Activated CD4-positive, alpha-beta T cell treated with anti-CD3 and anti-CD28 coated beads, Interleukin-2, amount 50 U/mL, for 1 hour (primary cell): ENCODE results near the gene ASXL2.
A peak's percentile ranks its signal among the peaks of the same experiment; 100 is the strongest.
"Not testable (repeated sequence)": the region's sequence is repeated elsewhere in the genome, so short reads cannot be mapped to it uniquely, and the experiment has no call there.

Experiments used
- DNase-seq: peaks from one replicate; pipeline ENCODE4 v3.0.0-alpha.2; 2020

ASXL2 gene

GRCh38 chr2:25728559-25728958 lies 149.7 kb downstream of the ASXL2 start:
- DNase-seq = no peak

DNA sequence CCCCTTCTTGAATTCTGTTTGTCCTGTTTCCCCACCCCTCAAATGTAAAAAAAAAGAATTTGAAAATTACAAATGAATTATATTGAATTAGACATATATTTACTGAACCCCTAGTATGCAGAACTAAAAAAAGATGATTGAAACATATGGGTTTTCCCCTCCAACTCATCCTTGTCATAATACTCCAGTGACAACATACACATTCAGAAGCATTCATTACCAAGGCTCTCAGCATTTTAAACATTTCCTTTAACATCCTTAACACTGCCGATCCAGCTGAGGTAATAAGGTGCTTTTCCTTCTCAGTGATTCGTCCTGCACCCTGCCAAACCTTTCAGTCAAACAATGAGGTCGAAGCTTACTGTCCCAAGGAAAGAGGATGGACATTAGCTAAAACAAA lies 151.8 kb downstream of the ASXL2 start:
- DNase-seq = no peak

- no peak for DNase-seq
Measured at GRCh38 chr2:25725877-25726276, 152.4 kb downstream of the ASXL2 start.

- DNase-seq = no peak
Measured at GRCh38 chr2:25724756-25725155, 153.5 kb downstream of the ASXL2 start.

- no peak for DNase-seq
Measured at GRCh38 chr2:25722224-25722623, 156.1 kb downstream of the ASXL2 start.

DNA sequence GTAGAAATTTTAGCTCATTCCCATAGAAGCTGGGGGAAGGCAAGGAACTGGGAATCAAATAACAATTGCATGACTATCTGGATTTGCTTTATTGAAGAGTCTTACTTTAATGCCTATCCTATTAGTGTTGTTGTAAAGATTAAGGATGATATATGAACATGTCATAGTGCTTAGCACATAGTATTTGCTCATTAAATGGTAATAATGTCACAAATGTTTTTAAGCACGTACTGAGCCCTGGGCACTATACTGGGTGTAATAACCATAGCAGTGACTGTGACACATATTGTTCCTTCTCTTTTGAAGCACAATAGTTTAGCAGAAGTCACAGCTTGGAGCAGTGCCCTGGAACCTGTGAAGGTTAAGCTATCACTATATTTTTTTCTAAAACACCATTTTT lies 157.7 kb downstream of the ASXL2 start:
- no peak for DNase-seq

- DNase-seq = no peak
Measured at GRCh38 chr2:25714740-25715139, 163.5 kb downstream of the ASXL2 start.

GRCh38 chr2:25712455-25712854 lies 165.8 kb downstream of the ASXL2 start:
- no peak for DNase-seq

GRCh38 chr2:25711675-25712354 lies 166.5 kb downstream of the ASXL2 start:
- no peak for DNase-seq

DNA sequence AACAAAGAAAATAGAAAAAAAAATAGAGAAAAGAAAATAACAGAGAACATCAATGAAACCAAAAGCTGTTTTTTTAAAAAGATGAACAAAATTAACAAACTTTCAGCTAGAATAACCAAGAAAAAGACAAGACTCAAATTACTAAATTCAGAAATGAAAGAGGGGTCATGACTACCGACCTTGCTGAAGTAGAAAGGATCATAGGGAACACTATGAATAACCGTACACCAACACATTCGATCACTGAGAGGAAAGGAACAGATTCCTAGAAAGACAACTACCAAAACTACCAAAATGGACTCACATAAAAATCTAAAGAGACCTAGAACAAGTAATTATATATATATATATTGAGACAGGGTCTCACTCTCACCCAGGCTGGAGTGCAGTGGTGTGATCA lies 167.5 kb downstream of the ASXL2 start:
- no peak for DNase-seq

GRCh38 chr2:25709349-25709748 lies 168.9 kb downstream of the ASXL2 start:
- DNase-seq = no peak

DNA sequence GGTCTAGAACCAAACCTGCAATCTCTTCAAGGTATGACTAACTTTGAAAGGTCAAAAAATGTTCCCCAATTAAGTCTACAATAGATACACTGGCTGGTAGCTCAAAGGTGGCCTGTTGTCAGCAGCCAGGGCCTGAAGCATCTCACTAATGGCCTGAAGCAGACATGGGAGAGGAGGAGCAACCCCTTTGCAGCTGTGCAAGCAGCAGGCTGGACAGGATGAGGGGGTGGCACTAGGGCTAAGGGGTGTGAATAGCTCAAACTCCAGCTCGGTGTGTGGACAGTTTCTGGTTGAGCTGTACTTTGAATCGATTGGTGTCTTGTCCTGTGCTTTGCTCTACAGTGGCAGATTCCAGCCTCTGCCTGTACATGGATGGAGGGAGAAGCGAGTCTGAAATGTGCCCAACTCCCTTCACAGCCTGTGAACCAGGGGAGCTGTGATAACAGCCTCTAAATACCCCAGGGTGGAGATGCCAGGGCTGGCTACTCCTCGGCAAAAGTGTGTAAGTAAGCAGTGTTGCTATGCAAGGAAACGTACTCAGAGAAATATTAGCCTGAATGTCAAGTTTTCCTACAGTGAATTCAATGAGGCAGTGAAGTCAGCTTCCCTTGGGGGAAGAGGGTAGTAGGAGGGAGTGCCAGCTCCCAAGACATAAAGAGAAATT lies 170.2 kb downstream of the ASXL2 start:
- DNase-seq = no peak

- not testable (repeated sequence) for DNase-seq
Measured at GRCh38 chr2:25705575-25705974, 172.7 kb downstream of the ASXL2 start.

DNA sequence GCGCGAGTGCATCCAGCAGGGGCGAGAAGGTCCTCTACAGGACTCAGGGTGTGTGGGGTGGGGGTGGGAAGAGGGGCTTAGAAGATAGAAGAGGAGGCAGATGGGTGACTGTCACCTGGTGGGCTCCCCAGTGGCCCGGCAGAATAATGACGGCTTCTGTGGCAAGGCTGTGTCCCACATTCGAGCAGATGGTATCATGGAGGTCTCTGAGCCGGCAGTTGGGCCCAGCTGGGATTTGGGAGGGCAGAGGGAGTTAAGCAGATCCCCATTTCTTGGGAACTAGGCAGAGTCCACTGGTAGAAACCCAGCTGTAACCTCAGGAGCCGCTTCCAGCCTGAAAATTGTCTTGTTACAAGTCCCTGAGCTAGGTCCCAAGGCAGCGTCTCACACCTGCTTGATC lies 176.5 kb downstream of the ASXL2 start:
- DNase-seq = no peak

- DNase-seq = peak; percentile 18
Measured at GRCh38 chr2:25700221-25700660, 178.0 kb downstream of the ASXL2 start.

- DNase-seq = no peak
Measured at GRCh38 chr2:25699216-25699615, 179.1 kb downstream of the ASXL2 start.

DNA sequence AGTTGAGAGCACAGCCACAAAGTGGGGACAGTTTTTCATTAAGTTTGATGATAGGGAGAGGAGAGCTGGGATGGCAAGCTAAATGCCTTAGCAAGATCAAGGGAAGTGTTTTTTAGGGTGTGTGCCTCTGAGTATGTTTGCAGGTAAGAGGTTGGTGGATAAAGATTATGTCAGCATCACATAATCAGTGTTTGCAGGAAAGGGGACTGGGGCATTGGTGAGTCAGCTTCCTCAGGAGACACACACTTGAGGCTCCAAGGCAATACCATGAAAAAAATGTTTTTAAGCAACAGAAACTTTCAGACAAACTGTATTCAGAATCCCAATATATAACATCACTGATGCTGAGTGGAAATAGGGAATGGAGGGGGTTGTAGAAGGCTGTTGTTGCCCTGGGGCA lies 179.5 kb downstream of the ASXL2 start:
- no peak for DNase-seq

GRCh38 chr2:25697559-25698341 lies 180.5 kb downstream of the ASXL2 start:
- DNase-seq = no peak

DNA sequence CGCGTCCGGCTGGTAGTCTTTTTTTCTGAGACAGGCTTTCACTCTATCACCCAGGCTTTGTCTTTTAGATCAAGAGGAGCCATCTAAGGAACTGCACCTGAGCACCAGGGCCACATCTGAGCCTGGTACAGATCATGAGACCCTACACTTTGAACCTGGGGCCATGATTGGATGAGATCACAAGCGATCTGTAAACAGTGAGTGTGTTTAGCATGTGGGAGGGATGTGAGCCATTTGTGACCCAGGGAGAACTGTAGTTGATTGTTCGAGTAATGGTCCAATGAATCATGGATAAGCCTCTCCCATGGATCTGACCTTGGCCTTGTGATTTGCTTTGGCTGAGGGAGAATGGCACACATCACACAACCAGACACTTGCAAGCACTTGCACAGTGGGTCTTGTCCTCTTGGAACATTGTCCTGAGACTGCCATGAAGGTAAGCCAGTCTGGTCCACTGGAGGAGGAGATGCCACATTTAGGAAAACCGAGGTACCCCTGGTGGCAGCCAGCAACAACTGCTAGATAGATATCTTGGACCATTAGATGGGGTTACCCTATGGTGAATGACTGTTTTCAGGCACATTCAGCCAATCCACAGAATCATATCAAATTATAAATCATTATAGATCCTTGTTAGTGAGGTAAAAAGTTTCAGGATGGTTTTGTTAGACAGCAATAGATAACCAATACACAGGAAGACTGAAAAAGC lies 185.4 kb downstream of the ASXL2 start:
- DNase-seq = no peak

- DNase-seq = no peak
Measured at GRCh38 chr2:25692143-25692542, 186.1 kb downstream of the ASXL2 start.

GRCh38 chr2:25690058-25690457 lies 188.2 kb downstream of the ASXL2 start:
- no peak for DNase-seq

GRCh38 chr2:25688236-25688635 lies 190.1 kb downstream of the ASXL2 start:
- DNase-seq = no peak

- DNase-seq = no peak
Measured at GRCh38 chr2:25685741-25686140, 192.5 kb downstream of the ASXL2 start.
